Measurements from ENCODE around the gene KIAA1755. TPM values are rescaled to one million over a fixed set of nuclear protein-coding genes. Genes with fewer than 3 reads are reported as not detected.

Gene KIAA1755
- total RNA-seq, 1 donor from 2014 or later = 4.3 TPM

DNA sequence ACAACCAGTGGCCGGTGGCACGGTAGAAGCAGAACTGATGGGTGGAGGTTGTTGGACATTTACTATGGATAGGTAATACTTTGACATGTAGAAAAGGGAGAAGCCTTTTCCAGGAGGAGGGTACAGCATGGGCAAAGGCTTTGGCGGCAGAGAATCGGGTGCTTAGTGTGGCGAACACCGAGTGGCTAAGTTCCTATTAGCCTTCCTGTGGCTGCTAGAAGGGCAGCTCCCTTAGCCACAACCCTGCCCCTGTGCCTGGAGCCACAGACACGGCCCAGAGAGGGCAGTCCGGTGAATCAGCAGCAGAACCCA lies 57.6 kb downstream of the KIAA1755 start:
- DNase-seq (ENCODE audit: low spot score) = no peak

DNA sequence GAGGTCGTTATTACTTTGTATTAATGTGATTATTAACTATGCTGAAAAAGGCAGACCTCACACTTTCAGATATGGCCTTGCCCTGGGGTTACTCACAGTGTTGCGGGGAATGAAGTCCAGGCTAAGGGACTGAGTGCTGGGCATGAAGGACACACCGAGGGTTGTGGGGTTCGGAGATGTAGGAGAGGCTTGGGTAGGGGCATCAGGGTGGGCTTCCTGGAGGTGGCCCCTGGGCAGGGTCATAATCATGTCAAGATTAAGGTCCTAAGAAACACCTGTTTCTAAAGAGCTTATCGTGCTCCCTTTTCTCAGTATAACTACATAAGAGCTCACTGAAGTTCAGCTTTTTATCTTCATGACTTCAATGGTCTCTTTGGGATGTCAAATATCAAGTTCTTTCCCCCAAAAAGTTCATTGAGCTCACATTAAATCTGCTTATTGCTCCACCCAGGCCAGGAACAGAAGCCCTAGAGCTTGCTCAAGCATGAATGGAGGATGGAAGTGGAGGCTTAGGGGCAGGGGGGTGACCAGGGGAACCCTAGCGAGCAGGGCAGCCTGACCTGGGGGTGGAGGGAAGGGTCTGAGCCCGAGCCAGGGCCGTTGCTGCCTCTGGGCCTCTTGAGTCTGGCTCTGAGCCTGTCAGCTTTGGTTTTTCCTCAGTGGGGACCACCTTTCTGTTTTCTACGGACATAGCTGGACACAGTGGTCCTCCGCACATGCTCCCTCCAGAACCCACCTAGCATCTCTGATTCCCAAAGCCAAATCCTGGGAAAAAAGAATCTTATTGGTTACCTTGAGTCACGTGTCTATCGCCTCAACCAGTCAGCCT lies 58.2 kb downstream of the KIAA1755 start:
- no peak for DNase-seq (ENCODE audit: low spot score)

DNA sequence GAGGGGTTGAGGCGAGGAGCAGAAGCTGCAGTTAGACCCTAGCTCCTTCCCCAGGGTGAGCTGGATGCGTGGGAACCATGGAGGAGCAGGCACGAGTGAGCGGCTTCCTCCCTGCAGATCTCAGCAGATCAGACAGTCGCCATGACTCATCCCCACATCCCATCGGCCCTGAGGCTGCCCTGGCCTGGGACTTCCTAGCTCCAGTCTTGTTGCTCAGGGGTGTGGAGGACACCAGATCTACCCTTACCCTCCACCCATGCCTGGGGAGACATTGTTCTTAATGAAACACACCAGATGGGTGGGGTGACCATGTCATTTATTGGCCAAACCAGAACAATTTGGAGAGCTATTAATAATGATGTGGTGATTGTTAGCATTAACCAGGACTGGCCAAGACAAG lies 59.2 kb downstream of the KIAA1755 start:
- no peak for DNase-seq (ENCODE audit: low spot score)

DNA sequence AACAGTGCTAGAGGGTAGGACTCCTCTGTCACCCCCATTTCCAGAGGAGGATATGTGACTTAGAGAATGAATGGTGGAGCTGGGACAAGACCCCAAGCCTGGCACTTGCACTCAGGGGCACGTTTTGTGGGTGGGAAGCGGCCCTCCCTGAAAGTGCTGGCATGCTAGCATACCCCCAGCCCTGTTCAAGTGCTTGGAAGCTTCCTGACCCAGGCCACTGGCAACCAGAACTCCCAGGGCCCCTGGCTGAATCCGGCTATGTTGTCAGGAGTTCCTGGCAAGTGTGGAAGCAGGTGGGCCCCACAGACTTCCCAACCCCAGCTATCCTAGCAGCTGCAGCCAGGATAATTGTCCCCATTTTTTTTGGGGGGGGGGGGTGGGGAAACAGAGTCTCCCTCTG lies 59.9 kb downstream of the KIAA1755 start:
- DNase-seq (ENCODE audit: low spot score) = no peak

DNA sequence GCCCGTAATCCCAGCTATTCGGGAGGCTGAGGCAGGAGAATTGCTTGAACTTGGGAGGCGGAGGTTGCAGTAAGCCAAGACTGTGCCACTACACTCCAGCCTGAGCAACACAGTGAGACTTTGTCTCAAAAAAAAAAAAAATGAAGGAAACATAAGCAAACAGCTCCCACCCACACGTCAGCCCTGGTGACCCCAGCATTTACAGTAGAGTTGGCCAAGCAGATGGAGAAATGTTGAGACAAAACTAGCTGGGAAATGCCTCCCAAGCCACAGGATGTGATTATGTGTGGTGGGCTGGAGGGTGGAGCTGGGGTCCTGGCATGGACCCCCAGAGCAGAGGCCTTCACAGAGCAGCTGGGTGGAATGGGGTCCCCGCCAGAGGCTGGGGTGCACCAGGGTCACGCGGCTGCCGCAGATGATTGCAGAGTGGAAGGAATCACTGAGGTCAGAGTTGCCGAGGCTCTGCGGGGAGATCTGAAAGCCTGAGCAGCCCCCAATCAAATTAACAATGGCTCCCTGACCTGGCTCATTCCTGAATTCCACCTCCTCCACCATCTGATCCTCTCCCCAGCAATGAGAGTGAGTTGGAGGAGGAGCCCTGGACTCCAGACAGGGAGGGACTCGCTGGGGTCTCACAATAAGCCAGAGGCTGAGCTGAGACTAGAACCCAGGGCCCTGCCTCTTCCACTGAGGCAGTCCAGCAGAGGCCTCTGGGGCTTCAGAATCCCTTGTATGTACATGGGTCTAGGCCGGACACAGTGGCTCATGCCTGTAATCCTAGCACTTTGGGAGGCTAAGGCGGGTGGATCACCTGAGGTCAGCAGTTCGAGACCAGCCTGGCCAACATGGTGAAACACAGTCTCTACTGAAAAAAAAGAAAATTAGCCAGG lies 60.8 kb downstream of the KIAA1755 start:
- DNase-seq (ENCODE audit: low spot score) = no peak

DNA sequence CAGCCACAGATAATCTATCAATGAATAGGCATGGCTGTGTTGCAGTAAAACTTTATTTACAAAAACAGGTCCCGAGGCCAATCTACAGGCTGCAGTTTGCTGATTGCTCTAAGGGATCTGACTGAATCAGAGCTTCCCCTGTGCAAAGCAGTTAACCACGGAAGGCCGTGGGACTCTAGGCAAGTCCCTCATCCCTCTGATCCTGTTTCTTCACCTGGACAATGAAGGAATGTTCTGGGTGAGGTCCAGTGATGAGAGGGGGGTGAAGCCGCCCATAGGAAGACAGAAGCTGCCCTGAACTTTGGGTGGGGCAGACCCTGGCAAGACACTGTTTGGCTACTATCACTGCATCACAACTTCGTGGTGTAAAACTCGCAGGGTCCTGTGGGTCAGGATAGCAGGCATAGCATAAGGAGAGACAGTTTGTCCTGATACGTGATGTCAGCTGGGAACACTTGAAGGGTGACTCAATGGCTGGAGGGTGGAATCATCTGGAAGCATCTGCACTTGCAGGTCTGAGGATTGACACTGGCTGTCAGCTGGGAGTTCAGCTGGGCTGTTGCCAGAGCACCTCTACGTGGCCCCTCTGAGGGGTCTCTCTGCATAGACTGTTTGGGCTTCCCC lies 62.2 kb downstream of the KIAA1755 start:
- no peak for DNase-seq (ENCODE audit: low spot score)

DNA sequence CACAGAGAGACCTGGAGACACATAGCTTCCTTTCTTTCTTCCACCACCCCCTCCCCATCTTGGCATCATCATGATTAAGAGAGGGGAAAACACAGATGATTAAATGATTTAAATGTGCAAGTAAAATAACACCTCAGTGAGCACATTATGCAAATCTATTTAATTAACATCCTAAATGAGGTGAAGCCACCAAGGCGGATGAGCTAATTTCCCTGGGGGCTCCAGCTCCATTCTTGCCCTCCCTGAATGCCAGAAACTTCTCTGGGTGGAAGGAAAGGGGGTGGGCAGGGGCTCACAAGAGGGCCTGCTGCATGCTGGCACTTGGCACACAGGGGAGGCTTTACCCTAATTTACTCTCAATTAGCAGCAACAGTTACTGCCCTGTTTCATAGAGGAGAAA lies 62.9 kb downstream of the KIAA1755 start:
- no peak for DNase-seq (ENCODE audit: low spot score)

DNA sequence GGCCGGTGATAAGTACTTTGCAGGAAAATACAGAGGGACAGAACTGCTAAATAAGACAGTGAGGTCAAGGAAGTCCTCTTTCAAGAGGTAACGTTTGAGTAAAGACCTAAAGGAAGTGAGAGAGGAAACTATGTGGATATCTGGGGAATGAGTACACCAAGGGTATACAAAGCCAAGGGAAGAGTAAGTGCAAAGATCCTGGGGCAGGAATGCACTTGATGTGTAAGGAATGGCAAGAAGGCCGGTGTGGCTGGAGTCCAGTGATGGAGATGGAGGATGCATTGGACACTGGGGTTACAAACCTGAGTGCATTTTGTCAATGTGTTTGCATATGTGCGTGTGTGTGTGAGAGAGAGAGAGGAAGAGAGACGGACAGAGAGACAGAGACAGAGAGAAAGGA lies 63.3 kb downstream of the KIAA1755 start:
- DNase-seq (ENCODE audit: low spot score) = no peak

DNA sequence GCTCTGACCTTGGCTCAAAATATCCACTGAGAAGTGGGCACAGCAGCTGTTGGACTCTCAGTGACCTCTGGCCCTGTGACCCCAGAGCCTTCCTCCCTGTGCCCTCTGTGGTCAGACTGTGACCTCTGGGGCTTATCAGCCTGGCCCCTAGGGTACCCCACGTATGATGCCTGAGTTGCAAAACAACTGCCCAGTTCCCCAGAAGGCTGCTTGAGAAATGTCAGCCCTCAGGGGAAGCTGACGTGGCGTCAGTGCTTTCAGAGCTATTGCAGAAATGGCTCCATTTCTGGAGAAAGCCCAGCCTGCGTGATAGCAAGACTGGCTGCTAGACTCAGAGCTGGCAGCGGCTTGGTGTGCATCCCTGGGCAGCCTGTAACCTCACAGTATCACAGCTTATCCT lies 63.9 kb downstream of the KIAA1755 start:
- peak; percentile 81 for DNase-seq (ENCODE audit: low spot score)

DNA sequence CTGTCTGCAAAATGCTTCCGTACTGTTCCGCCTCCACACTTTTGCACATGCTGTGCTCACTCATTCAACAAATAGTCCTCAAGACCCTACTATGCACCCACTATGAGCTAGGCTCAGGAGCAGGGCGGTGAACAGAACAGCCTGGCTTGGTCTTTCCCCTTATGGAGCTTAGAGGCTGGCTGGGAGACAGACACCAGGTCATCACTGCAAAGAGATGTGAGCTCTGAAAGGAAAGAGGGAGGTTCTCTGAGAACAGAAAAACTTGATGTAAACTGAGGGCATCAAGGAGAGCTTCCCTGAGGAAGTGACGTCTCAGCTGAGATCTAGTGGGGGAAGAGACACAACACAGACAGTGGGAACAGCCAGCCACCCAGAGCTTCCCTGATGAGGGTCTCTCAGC lies 64.5 kb downstream of the KIAA1755 start:
- no peak for DNase-seq (ENCODE audit: low spot score)

DNA sequence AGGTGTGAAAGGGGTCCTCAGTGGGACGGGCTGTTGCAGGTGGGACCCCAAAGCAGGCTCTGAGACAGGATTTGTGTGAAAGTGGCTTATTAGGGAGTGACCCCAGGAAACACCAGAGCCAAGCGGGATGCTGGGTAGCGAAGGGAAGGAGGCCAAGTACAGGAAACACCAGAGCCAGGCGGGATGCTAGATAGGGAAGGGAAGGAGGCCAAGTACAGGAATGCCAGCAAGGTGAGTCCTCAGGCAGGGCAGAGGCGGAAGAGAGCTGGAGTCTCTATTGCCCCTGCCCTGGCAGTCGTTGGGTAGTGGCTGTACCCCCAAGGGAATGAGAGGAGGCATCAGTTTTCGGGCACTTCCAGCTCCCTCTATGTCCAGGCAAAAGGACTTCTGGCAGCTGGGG lies 65.0 kb downstream of the KIAA1755 start:
- DNase-seq (ENCODE audit: low spot score) = no peak

DNA sequence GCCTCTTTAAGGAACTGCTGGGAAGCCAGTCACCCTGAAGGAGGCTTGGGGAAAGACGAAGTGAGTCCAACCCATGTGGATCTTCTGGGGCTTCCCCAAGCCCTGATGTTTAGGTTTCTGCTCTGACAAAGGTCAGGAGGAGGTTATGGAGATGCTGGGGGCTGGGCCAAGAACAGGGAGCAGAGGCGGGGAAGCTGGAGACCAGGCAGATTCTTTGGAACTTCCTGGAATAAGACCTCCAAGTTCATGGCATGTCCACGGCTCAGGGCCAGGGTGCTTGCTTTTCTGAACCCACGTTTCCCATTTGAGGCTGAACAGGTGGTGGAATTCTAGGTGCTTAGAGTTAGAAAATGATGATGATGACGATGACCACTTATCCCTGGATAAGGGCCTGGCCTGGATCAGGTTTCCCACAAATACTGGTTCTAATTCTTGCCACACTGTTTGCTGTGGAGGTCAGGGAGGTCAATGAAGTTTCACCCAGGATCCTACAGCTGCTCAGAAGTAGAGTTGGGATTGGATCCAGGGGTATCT lies 65.5 kb downstream of the KIAA1755 start:
- DNase-seq (ENCODE audit: low spot score) = no peak

DNA sequence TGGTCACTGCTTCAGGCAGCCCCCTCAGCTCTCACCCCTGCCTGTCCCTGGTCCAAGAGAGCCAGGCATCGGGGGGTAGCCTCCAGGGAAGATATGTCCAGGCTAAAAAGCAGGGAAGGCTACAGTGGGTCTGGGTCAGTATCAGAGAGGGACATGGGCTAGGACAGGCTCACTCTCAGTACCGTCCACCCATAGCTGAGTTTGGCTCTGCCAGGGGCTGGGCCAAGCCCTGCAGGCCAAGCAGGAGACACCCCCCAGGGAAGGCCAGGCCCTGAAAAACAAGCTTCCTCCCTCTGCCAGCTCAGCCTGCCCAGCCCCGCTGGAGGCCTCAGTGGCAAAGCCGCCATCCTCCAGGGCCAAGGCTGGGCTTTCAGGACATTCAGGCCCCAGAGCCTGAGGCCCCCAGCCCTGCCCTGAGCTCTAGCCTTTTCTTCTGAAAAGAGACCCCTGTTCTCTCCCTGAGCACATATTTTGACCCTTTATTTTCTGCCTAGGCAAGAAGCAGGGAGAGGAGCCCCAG lies 66.9 kb downstream of the KIAA1755 start:
- DNase-seq (ENCODE audit: low spot score) = no peak

DNA sequence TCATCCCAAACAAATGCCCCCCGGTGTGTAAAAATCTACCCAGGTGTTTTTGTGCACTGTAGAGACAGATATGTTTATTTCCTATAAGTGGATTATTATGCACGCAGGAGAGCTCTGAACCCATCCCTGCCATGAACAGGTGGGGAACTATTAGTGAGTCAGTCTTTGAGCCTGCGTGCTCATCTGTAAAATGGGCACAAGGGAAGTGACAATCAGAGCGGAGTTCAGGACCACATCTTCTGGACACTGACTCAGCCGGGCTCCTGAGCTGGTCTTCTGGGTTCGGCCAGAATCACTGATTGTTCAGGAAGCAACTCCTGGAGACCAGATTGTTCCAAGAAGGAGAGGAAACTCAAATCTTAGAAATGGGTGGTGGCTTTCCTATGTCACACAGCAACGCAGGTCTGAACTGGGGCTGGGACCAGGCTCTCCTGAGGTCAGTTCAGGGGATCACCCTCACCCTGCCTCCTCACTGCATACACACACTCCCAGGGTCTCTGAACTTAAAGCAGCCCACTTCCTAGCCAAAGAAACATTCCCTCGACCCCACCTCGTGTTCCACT lies 68.1 kb downstream of the KIAA1755 start:
- DNase-seq (ENCODE audit: low spot score) = no peak

DNA sequence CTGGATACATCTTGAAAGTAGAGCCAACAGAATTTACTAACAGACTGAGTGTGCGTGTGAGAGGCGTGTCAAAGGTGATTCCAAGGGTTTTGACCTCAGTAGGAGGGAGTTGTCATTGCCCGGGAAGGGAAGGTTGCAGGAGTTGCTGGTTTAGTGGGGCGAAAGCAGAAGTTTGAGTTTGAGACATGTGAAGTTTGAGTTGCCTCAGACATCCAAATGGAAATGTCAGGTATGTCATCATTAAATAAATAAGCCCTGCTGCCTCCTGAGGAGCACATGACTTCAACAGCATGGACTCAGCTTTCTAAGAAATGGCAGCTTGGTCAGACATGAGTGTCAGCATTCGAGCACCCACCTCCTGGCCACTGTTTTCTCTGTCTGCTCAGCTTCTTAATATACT lies 68.9 kb downstream of the KIAA1755 start:
- no peak for DNase-seq (ENCODE audit: low spot score)

DNA sequence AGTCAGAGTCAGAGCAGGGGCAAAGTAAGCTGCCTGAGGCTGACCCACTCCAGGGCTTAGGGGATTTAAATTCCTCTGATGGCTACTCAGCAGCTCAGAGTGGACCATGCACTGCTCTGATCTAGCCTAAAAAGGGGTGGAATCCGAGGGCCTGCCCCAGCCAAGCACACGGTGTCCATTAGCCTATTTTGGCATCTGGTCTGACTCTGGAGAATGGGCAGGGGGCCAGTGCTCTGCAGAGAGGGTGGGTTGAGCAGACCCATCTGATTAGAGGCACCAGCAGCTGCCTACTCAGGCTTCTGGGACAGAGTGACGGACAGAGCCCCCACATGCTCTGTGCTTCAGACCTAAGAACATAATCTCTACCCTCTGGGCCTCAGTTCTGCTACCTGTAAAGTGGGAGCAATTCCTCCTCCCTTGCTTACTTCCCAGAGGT lies 69.6 kb downstream of the KIAA1755 start:
- DNase-seq (ENCODE audit: low spot score) = no peak

DNA sequence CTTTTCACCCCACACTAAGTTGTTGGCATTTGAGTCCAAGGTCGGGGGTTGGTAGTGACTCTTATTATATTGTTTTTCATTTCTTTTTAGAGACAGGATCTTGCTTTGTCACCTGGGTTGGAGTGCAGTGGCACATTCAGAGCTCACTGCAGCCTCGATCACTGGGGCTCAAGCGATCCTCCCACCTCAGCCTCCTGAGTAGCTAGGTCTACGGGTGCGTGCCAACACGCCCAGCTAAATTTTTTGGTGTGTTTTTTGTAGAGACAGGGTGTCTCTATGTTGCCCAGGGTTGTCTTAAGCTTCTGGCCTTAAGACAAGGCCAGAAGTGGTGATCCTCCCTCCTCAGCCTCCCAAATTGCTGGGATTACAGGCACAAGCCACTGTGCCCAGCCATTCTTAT lies 70.4 kb downstream of the KIAA1755 start:
- no peak for DNase-seq (ENCODE audit: low spot score)

DNA sequence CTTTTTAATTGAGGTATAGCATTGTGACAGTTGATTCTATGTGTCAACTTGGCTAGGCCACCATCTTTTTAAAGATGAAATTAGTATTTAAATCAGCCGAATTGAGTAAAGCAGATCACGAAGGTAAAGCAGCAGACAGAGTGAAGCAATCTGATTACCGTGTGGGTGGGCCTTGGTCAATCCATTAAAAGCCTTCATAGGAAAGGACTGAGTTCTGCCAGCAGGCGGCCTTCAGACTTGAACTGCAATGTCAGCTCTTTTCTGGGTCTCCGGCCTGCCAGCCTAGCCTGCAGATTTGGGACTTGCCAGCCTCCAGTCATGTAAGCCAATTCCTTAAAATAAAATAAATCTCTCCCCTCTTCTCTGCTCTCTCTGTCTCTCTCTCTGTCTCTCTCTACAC lies 73.0 kb downstream of the KIAA1755 start:
- DNase-seq (ENCODE audit: low spot score) = peak; percentile 26

DNA sequence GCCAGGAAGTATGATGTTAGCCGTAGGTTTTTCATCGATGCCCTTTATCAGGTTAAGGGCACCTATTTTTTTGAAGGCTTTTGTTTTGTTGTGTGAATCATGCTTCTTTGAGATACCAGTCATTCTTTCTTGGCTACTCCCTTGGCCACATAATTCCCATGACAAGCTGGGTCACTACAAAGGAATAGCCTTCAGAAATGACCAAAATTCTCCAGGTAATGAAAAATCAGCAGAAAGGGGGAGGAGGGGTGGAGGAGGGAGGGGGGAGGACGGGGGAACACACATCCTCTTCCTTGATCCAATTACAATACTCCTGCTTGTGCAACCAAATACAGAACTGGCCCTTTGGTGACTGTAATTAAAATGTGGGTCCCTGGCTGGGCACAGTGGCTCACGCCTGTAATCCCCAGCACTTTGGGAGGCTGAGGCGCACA lies 73.7 kb downstream of the KIAA1755 start:
- DNase-seq (ENCODE audit: low spot score) = no peak

DNA sequence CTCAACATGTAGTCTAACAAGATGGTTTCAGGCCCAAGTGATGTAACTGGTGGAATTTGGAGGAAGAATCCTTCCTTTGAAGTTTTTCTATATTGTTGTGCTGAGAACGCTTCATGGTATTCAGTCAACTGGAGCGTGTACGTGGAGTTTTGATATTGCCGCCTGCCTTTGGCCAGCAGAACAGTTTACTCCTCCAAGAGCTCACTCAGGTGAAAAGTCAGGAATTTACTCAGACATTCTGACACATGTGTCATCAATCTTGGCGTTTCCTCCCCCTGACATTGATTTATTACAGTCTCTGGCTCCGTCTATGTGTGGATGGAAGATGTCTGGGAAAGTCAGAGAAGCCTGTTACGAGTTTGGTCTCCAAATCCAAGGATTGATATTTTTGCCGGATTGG lies 76.4 kb downstream of the KIAA1755 start:
- DNase-seq (ENCODE audit: low spot score) = peak; percentile 42

DNA sequence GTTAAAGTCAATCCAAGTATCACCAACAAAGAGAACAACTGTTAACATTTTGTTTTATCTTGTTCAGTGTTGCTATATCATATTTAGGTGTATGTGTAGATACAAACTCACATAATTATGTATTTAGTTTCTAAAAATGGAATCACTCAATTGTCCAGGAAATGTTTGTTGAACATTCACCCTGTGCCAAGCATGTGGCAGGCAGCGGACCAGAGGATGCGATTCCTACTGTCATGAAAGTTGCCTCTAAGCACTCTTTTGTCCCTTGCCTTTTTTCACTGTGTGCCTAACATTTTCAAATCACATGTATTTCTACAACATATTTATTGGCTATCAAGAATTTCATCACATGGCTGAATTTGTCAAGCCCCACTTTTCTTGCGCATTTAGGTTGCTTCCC lies 78.6 kb downstream of the KIAA1755 start:
- DNase-seq (ENCODE audit: low spot score) = no peak

All from umbilical cord (tissue), 2 donors.